Hepatocyte (in vitro differentiated cells): ENCODE measurements around the gene SLC66A1. TPM values are rescaled to one million over a fixed set of nuclear protein-coding genes. Genes with fewer than 3 reads are reported as not detected.

ENCODE experiments used
- DNase-seq: peaks from one replicate; pipeline ENCODE4 v3.0.0-alpha.2; 2016; ENCODE audit warnings: low spot score
- H2AFZ ChIP-seq: fragments of 200-600 bp; sonication (generic); 2 replicates; pipeline ENCODE4 v1.6.0; 2016; ENCODE audit warnings: antibody characterized with exemption, mild to moderate bottlenecking
- H3K27ac ChIP-seq: fragments of 200-600 bp; sonication (generic); 2 replicates; pipeline ENCODE4 v1.5.1; 2016; ENCODE audit warnings: mild to moderate bottlenecking
- H3K27me3 ChIP-seq: fragments of 200-600 bp; sonication (generic); 2 replicates; pipeline ENCODE4 v1.6.1; 2016
- H3K36me3 ChIP-seq: fragments of 200-600 bp; sonication (generic); replicated peaks from 2 replicates; pipeline ENCODE4 v1.5.1; 2016; ENCODE audit warnings: low read depth; ENCODE audit not compliant: insufficient read depth
- H3K4me1 ChIP-seq: fragments of 200-600 bp; sonication (generic); 2 replicates; pipeline ENCODE4 v1.5.1; 2016; ENCODE audit warnings: mild to moderate bottlenecking, moderate library complexity; ENCODE audit not compliant: insufficient read depth
- H3K4me2 ChIP-seq: fragments of 200-600 bp; sonication (generic); 2 replicates; pipeline ENCODE4 v1.6.0; 2016
- H3K4me3 ChIP-seq: fragments of 200-600 bp; sonication (generic); 2 replicates; pipeline ENCODE4 v1.5.1; 2016; ENCODE audit warnings: mild to moderate bottlenecking
- H3K79me2 ChIP-seq: fragments of 200-600 bp; sonication (generic); 2 replicates; pipeline ENCODE4 v1.6.0; 2017; ENCODE audit warnings: mild to moderate bottlenecking
- H3K9me2 ChIP-seq: fragments of 200-600 bp; sonication (generic); replicated peaks from 2 replicates; pipeline ENCODE4 v1.6.0; 2017; ENCODE audit warnings: mild to moderate bottlenecking; ENCODE audit not compliant: insufficient read depth
- H3K9me3 ChIP-seq: fragments of 200-600 bp; sonication (generic); 2 replicates; pipeline ENCODE4 v1.5.1; 2016; ENCODE audit warnings: low read depth, mild to moderate bottlenecking
- H4K20me1 ChIP-seq: fragments of 200-600 bp; sonication (generic); 2 replicates; pipeline ENCODE4 v1.6.0; 2016; ENCODE audit warnings: mild to moderate bottlenecking; ENCODE audit not compliant: insufficient read depth, poor library complexity, severe bottlenecking
- EZH2 ChIP-seq: fragments of 200-600 bp; sonication (generic); IDR thresholded peaks from 2 replicates; pipeline ENCODE4 v1.6.1; 2016; ENCODE audit warnings: antibody characterized with exemption, mild to moderate bottlenecking, borderline replicate concordance
- EZH2phosphoT487 ChIP-seq: fragments of 200-600 bp; sonication (generic); IDR thresholded peaks from one replicate; pipeline ENCODE4 v1.6.1; 2018; ENCODE audit warnings: antibody characterized with exemption, mild to moderate bottlenecking, low read depth, moderate library complexity; ENCODE audit not compliant: unreplicated experiment, severe bottlenecking
- WGBS: methylation state at CpG from one replicate; pipeline ENCODE4 v1.1.6; 2016; ENCODE audit warnings: low lambda C conversion rate; ENCODE audit errors: missing lambda C conversion rate; 5-methylcytosine and 5-hydroxymethylcytosine counted together
- polyA plus RNA-seq: library from polyadenylated mRNA; unstranded; fragments of >200 nt; fragmentation: Nextera tagmentation; extraction: Ambion mirVana; gene quantifications from 2 replicates; pipeline ENCODE4 v1.2.1, GENCODE V29; 2016
- total RNA-seq: library from RNA; depleted of rRNA; stranded (reverse); fragments of >200 nt; gene quantifications from 2 replicates; pipeline ENCODE4 v1.2.3, GENCODE V29; 2014
- TF ChIP-seq, protein P1 (sequence below): fragments of 200-600 bp; sonication (generic); IDR thresholded peaks from 2 replicates; pipeline ENCODE4 v1.5.1; 2016; ENCODE audit warnings: antibody characterized with exemption, mild to moderate bottlenecking; ENCODE audit not compliant: poor library complexity

SLC66A1 gene
- total and polyA plus RNA-seq, 2 experiments from 2014 or later: 28.2 to 39.6 TPM

DNA sequence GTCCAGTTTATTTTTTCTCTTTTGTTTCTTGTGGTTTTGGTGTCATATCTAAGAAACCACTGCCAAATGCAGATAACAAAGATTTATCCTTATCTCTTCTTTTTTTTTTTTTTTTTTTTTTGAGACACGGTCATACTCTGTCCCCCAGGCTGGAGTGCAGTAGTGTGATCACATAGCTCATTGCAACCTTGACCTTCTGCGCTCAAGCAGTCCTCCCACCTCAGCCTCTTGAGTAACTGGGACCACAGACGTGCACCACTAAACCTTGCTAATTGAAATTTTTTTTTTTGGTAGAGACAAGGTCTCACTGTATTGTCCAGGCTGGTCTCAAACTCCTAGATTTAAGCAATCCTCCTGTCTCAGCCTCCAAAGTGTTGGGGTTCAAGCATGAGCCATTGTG lies 8.9 kb downstream of the SLC66A1 start:
- no peak for DNase-seq
- Histone ChIP-seq H3K27ac (no peak overlapping the region), H4K20me1 (peaks cover 2% of the 10 kb centered on the region), H3K4me2 (no peak overlapping the region), H3K9me3 (no peaks in the 10 kb centered on the region), H3K4me3 (no peak overlapping the region), H3K79me2 (peaks cover 3% of the 10 kb centered on the region), H3K36me3 (no peaks in the 10 kb centered on the region), H3K9me2 (no peaks in the 10 kb centered on the region), H3K4me1 (no peaks in the 10 kb centered on the region), H3K27me3 (no peaks in the 10 kb centered on the region), H2AFZ (no peak overlapping the region)
- TF ChIP-seq EZH2: no peak
- 87% methylated on average over 3 of the region's 3 CpGs for WGBS

DNA sequence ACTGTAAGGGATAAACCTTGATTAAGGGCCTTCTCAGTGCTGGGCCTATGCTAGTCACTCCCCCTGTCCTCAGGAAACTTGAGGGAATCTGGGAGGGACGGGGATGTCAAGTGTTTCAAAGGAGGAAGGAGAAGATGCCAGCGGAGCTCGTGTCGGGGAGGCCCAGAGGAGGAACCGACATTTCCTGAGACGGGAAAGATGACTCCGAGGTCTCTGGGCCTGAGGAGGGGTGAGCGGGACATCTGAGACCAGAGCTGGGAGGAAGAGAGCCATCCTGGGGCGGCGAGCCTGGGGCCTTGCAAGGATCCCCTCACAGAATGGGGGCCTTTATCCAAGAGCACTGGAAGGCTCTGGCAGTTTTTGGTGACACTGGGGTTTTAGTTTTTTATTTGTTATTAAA lies 10.4 kb downstream of the SLC66A1 start:
- no peak for DNase-seq
- Histone ChIP-seq H3K27ac (no peak overlapping the region), H3K4me2 (no peak overlapping the region), H3K79me2 (peaks cover under 1% of the 10 kb centered on the region), H3K9me3 (no peaks in the 10 kb centered on the region), H2AFZ (no peak overlapping the region), H3K4me3 (no peak overlapping the region), H3K36me3 (no peaks in the 10 kb centered on the region), H4K20me1 (no peaks in the 10 kb centered on the region), H3K9me2 (no peaks in the 10 kb centered on the region), H3K4me1 (no peaks in the 10 kb centered on the region), H3K27me3 (no peaks in the 10 kb centered on the region)
- TF ChIP-seq EZH2phosphoT487 (no peak), EZH2 (no peak)
- TF ChIP-seq, protein P1, sequence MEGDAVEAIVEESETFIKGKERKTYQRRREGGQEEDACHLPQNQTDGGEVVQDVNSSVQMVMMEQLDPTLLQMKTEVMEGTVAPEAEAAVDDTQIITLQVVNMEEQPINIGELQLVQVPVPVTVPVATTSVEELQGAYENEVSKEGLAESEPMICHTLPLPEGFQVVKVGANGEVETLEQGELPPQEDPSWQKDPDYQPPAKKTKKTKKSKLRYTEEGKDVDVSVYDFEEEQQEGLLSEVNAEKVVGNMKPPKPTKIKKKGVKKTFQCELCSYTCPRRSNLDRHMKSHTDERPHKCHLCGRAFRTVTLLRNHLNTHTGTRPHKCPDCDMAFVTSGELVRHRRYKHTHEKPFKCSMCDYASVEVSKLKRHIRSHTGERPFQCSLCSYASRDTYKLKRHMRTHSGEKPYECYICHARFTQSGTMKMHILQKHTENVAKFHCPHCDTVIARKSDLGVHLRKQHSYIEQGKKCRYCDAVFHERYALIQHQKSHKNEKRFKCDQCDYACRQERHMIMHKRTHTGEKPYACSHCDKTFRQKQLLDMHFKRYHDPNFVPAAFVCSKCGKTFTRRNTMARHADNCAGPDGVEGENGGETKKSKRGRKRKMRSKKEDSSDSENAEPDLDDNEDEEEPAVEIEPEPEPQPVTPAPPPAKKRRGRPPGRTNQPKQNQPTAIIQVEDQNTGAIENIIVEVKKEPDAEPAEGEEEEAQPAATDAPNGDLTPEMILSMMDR: no peak
- WGBS: 98% methylated on average over 10 of the region's 10 CpGs

DNA sequence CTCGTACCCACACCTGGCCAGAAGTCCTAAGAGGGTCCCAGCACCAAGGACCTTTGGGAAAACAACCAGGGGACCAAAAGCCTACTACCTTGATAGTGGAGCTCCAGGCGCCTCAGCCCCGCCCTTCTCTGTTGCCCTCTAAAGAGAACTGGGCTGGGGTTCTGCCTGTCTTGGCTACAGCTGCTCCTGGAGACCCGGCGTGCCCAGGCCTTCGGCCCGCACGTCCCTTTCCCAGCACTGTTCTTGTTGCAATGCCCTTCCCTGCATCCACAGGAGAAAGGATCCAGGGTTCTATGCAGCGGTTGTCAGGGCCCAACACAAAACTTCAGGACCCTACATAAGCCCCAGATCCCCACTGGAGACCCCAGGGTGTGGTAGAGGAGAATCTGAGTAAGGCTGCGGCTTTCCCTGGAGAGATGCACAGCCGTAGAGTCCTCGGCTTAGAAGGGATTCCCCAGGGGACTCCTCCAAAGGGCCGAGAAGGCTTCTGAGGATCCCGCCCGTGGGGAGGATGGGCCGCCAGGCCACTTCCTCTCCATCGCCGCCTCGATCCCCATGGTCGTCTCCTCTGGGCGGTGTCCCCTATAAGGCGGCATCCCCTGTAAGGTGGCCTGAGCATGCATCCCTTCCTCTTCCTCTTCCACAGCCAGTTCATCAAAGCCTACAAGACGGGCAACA lies 12.0 kb downstream of the SLC66A1 start:
- Histone ChIP-seq H3K79me2 (no peaks in the 10 kb centered on the region), H3K27me3 (no peaks in the 10 kb centered on the region), H4K20me1 (no peaks in the 10 kb centered on the region), H3K36me3 (no peaks in the 10 kb centered on the region), H3K4me3 (no peak overlapping the region), H2AFZ (no peak overlapping the region), H3K9me3 (no peaks in the 10 kb centered on the region), H3K9me2 (no peaks in the 10 kb centered on the region), H3K4me2 (no peak overlapping the region), H3K4me1 (no peaks in the 10 kb centered on the region), H3K27ac (no peak overlapping the region)
- TF ChIP-seq EZH2phosphoT487: no peak
- TF ChIP-seq EZH2: no peak
- TF ChIP-seq, protein P1: no peak
- WGBS: 97% methylated on average over 23 of the region's 23 CpGs
- no peak for DNase-seq

GRCh38 chr1:19324665-19324990 lies 12.5 kb downstream of the SLC66A1 start:
- Histone ChIP-seq H4K20me1 (no peaks in the 10 kb centered on the region), H3K4me1 (no peaks in the 10 kb centered on the region), H3K9me3 (no peaks in the 10 kb centered on the region), H3K27ac (no peak overlapping the region), H2AFZ (no peak overlapping the region), H3K36me3 (no peaks in the 10 kb centered on the region), H3K4me3 (no peak overlapping the region), H3K4me2 (no peak overlapping the region), H3K9me2 (no peaks in the 10 kb centered on the region), H3K79me2 (no peaks in the 10 kb centered on the region), H3K27me3 (no peaks in the 10 kb centered on the region)
- TF ChIP-seq, protein P1: no peak
- TF ChIP-seq EZH2phosphoT487 (no peak), EZH2 (no peak)
- DNase-seq: no peak
- 100% methylated on average over 9 of the region's 9 CpGs for WGBS
